GM19025 (cell line): Measurements from ENCODE around the gene ATP1A4.

Experiments
- ATAC-seq: cut with Tn5 transposase; IDR thresholded peaks from one replicate; pipeline ENCODE4 v1.9.1; 2021; ENCODE audit warnings: mild to moderate bottlenecking, low read depth, moderate library complexity; ENCODE audit not compliant: unreplicated experiment

ATP1A4 gene

GRCh38 chr1:160169553-160170399 is 18.4 kb downstream of the ATP1A4 start:
- ATAC-seq, result no peak

- no peak for ATAC-seq
These were observed 20.0 kb downstream of the ATP1A4 start for GRCh38 chr1:160171354-160171753.

GRCh38 chr1:160171980-160172379 is 20.6 kb downstream of the ATP1A4 start:
- ATAC-seq, result no peak

GRCh38 chr1:160177231-160177630 is 25.8 kb downstream of the ATP1A4 start:
- ATAC-seq, result no peak

GRCh38 chr1:160177667-160178066 is 26.3 kb downstream of the ATP1A4 start:
- ATAC-seq, result no peak

- ATAC-seq, result no peak
These were observed 27.3 kb downstream of the ATP1A4 start for GRCh38 chr1:160178731-160179130.

GRCh38 chr1:160179336-160179735 is 27.9 kb downstream of the ATP1A4 start:
- no peak for ATAC-seq

- ATAC-seq, result no peak
These were observed 34.8 kb downstream of the ATP1A4 start for GRCh38 chr1:160186246-160186645.

GRCh38 chr1:160186729-160187128 is 35.3 kb downstream of the ATP1A4 start:
- no peak for ATAC-seq

- no peak for ATAC-seq
These were observed 36.0 kb downstream of the ATP1A4 start for GRCh38 chr1:160187407-160187806.

- ATAC-seq, result no peak
These were observed 36.9 kb downstream of the ATP1A4 start for GRCh38 chr1:160188341-160188740.

GRCh38 chr1:160189649-160190625 is 38.5 kb downstream of the ATP1A4 start, which contains the start of gene CASQ1:
CASQ1 (plus strand) TSS chr1:160190575; CDS start chr1:160190752, 177 bp downstream.
- ATAC-seq, result no peak

GRCh38 chr1:160191756-160192155 is 40.4 kb downstream of the ATP1A4 start:
- no peak for ATAC-seq

GRCh38 chr1:160192234-160192633 is 40.8 kb downstream of the ATP1A4 start:
- ATAC-seq, result no peak

GRCh38 chr1:160193091-160193819 is 41.9 kb downstream of the ATP1A4 start:
- ATAC-seq, result no peak

- ATAC-seq, result no peak
These were observed 42.7 kb downstream of the ATP1A4 start for GRCh38 chr1:160193832-160194736.

GRCh38 chr1:160194737-160195059 is 43.3 kb downstream of the ATP1A4 start:
- ATAC-seq, result no peak

- no peak for ATAC-seq
These were observed 44.7 kb downstream of the ATP1A4 start for GRCh38 chr1:160196143-160196542.

- no peak for ATAC-seq
These were observed 45.8 kb downstream of the ATP1A4 start for GRCh38 chr1:160197231-160197630.

- no peak for ATAC-seq
These were observed 49.4 kb downstream of the ATP1A4 start for GRCh38 chr1:160200786-160201185.
